Muscle layer of duodenum (tissue), 2 donors: Measurements from ENCODE around the gene CSAG1.
"Not testable (repeated sequence)": the region's sequence is repeated elsewhere in the genome, so short reads cannot be mapped to it uniquely, and the experiment has no call there.

ENCODE experiments used
- H3K27ac ChIP-seq: one replicate; pipeline ENCODE4 v1.7.0; 2013; ENCODE audit warnings: mild to moderate bottlenecking, low read length
- H3K27me3 ChIP-seq: one replicate; pipeline ENCODE4 v1.7.0; 2013; ENCODE audit warnings: low read depth, mild to moderate bottlenecking, control low read depth, low read length
- H3K36me3 ChIP-seq, 2 donors: one replicate each; pipeline ENCODE4 v1.7.0; 2013; ENCODE audit warnings: low read length in 2 of 2, control low read depth in 1 of 2, mild to moderate bottlenecking in 1 of 2; ENCODE audit not compliant: insufficient read depth in 2 of 2, control insufficient read depth in 1 of 2
- H3K4me1 ChIP-seq, 2 donors: one replicate each; pipeline ENCODE4 v1.7.0; 2013; ENCODE audit warnings: low read length in 2 of 2, mild to moderate bottlenecking in 2 of 2, control low read depth in 1 of 2, moderate library complexity in 1 of 2; ENCODE audit not compliant: insufficient read depth in 2 of 2, control insufficient read depth in 1 of 2
- H3K4me3 ChIP-seq, 2 donors: one replicate each; pipeline ENCODE4 v1.7.0; 2013; ENCODE audit warnings: low read length in 2 of 2, low read depth in 1 of 2, mild to moderate bottlenecking in 1 of 2
- H3K9me3 ChIP-seq, 2 donors: one replicate each; pipeline ENCODE4 v1.7.0; 2013; ENCODE audit warnings: low read length in 2 of 2, control low read depth in 1 of 2, mild to moderate bottlenecking in 1 of 2; ENCODE audit not compliant: control insufficient read depth in 1 of 2
- donor health status: healthy.

CSAG1 gene

DNA sequence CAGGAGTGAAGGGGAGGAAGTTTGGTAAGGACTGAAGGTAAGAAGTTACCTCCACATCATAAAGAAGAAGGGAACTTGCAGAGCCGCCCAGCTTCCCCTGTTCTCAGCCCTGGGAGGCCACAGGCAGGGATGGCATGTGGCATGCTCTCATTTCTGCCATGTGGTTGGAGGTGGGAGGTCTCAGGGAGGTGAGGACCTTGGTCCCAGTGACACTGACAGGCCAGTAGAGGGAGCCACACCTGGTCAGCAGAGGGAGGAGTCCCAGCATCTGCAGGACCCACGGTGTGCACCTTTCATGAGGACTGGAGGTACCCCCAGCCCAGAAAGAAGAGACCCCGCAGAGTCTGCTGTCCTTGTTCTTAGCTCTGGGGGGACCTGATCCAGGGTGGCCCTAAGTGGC is 52.5 kb downstream of the CSAG1 start:
- not testable (repeated sequence) for H3K4me3 ChIP-seq, H3K9me3 ChIP-seq, H3K36me3 ChIP-seq, H3K4me1 ChIP-seq, H3K27ac ChIP-seq, H3K27me3 ChIP-seq
